Choroid plexus epithelial cell (primary cell): Measurements from ENCODE around the gene GALNT17.

Experiments used
- DNase-seq: peaks from one replicate; pipeline ENCODE4 v3.0.0-alpha.2; 2010; ENCODE audit warnings: low read depth
- H3K4me3 ChIP-seq: 2 replicates; pipeline ENCODE4 v1.5.1; 2011; ENCODE audit warnings: low read depth, mild to moderate bottlenecking, control low read depth, low read length, moderate library complexity
- CTCF ChIP-seq: conservative IDR thresholded peaks from 2 replicates; pipeline ENCODE4 v1.5.1; 2011; ENCODE audit warnings: low read depth, mild to moderate bottlenecking, control low read depth, inconsistent platforms, low read length, moderate library complexity

Gene GALNT17

GRCh38 chr7:71594736-71595135, 462.8 kb downstream of the GALNT17 start:
- no peak for TF ChIP-seq CTCF
- no peak overlapping the region for H3K4me3 ChIP-seq
- DNase-seq, result no peak

- no peak for TF ChIP-seq CTCF
- DNase-seq, result no peak
- H3K4me3 ChIP-seq, result no peak overlapping the region
These were observed 463.2 kb downstream of the GALNT17 start for GRCh38 chr7:71595176-71595575.

GRCh38 chr7:71598553-71598952, 466.6 kb downstream of the GALNT17 start:
- DNase-seq, result peak; percentile 12
- no peak for TF ChIP-seq CTCF
- no peak overlapping the region for H3K4me3 ChIP-seq

GRCh38 chr7:71601851-71602250, 469.9 kb downstream of the GALNT17 start:
- peak; percentile 17 for DNase-seq
- TF ChIP-seq CTCF, result no peak
- no peak overlapping the region for H3K4me3 ChIP-seq

GRCh38 chr7:71604818-71605414, 473.0 kb downstream of the GALNT17 start:
- no peak for TF ChIP-seq CTCF
- H3K4me3 ChIP-seq, result no peak overlapping the region
- DNase-seq, result no peak

GRCh38 chr7:71611986-71612385, 480.0 kb downstream of the GALNT17 start:
- H3K4me3 ChIP-seq, result no peak overlapping the region
- TF ChIP-seq CTCF, result no peak
- peak; percentile 48 for DNase-seq

- TF ChIP-seq CTCF, result no peak
- H3K4me3 ChIP-seq, result no peak overlapping the region
- peak; percentile 23 for DNase-seq
These were observed 481.0 kb downstream of the GALNT17 start for GRCh38 chr7:71612911-71613310.
